Panc1 (cell line): ENCODE measurements around the gene TMEM127. TPM values are rescaled to one million over a fixed set of nuclear protein-coding genes. Genes with fewer than 3 reads are reported as not detected.
"Not testable (repeated sequence)": the region's sequence is repeated elsewhere in the genome, so short reads cannot be mapped to it uniquely, and the experiment has no call there.

Source experiments
- ATAC-seq: fragments of 200-7000 bp; cut with Tn5 transposase; 2 replicates; pipeline ENCODE4 v1.9.1; 2020; ENCODE audit warnings: mild to moderate bottlenecking, moderate library complexity
- BruUV-seq: library from RNA; stranded (reverse); fragments of 400-500 nt; replicated peaks from 2 replicates; lab custom pipeline; 2021; lab: Mats Ljungman, UMichigan
- CTCF ChIA-PET: fragments of 300-600 bp; sonication (Branson Sonifier 250); formaldehyde crosslinking; loops from one replicate; lab custom pipeline; 2022; ENCODE audit warnings: antibody characterized with exemption; lab: Charles Lee
- POLR2A ChIA-PET: fragments of 300-600 bp; sonication (Branson Sonifier 250); formaldehyde crosslinking; loops from one replicate; lab custom pipeline; 2022; ENCODE audit warnings: antibody characterized with exemption; lab: Charles Lee
- DNase-seq: peaks from one replicate; pipeline ENCODE4 v3.0.0-alpha.2; 2010; ENCODE audit warnings: low read depth, low spot score
- H3K27ac ChIP-seq: 2 replicates; pipeline ENCODE4 v1.5.1; 2011; ENCODE audit warnings: mild to moderate bottlenecking, low read length, inconsistent platforms
- H3K27me3 ChIP-seq: fragments of 200-500 bp; sonication (Bioruptor generic); 2 replicates; pipeline ENCODE4 v1.6.0; 2014; ENCODE audit warnings: low read length, inconsistent platforms; ENCODE audit not compliant: control insufficient read depth, insufficient read depth
- H3K36me3 ChIP-seq: fragments of 200-500 bp; sonication (Bioruptor generic); 2 replicates; pipeline ENCODE4 v1.5.1; 2014; ENCODE audit warnings: inconsistent platforms, mild to moderate bottlenecking, low read length, moderate library complexity; ENCODE audit not compliant: control insufficient read depth, insufficient read depth
- H3K4me1 ChIP-seq: 2 replicates; pipeline ENCODE4 v1.5.1; 2011; ENCODE audit warnings: inconsistent platforms, mild to moderate bottlenecking, low read length, moderate library complexity; ENCODE audit not compliant: control insufficient read depth, insufficient read depth
- H3K4me3 ChIP-seq, 2 experiments: 2 replicates each; pipeline ENCODE4 v1.5.1; 2011 to 2012; ENCODE audit warnings: low read depth in 2 of 2, low read length in 2 of 2, mild to moderate bottlenecking in 2 of 2, inconsistent platforms in 1 of 2, moderate library complexity in 1 of 2
- H3K9me3 ChIP-seq: fragments of 200-500 bp; sonication (Bioruptor generic); 2 replicates; pipeline ENCODE4 v1.5.1; 2014; ENCODE audit warnings: low read depth, mild to moderate bottlenecking, inconsistent platforms, low read length, moderate library complexity; ENCODE audit not compliant: control insufficient read depth, insufficient read depth
- POLR2AphosphoS5 ChIP-seq: IDR thresholded peaks from 2 replicates; pipeline ENCODE4 v1.6.1; 2012; ENCODE audit warnings: mild to moderate bottlenecking, low read depth, low read length, moderate library complexity
- SIN3A ChIP-seq: IDR thresholded peaks from 2 replicates; pipeline ENCODE4 v1.6.1; 2012; ENCODE audit warnings: low read depth, mild to moderate bottlenecking, low read length, moderate library complexity, borderline replicate concordance; ENCODE audit not compliant: insufficient read depth
- TCF7L2 ChIP-seq: IDR thresholded peaks from 2 replicates; pipeline ENCODE4 v1.6.1; 2011; ENCODE audit warnings: mild to moderate bottlenecking, low read depth, low read length, inconsistent platforms
- in situ Hi-C: cut with HindIII; loops from 2 replicates; pipeline ENCODE4 v1.10.0; 2016; ENCODE audit warnings: low sequenced_read_pairs, low pct_unique_long_range_greater_than_20kb
- intact Hi-C: fragments of 100-400 bp; cut with micrococcal nuclease; formaldehyde crosslinking; loops from one replicate; pipeline ENCODE4 v1.10.0; 2022; ENCODE audit not compliant: unreplicated experiment
- total RNA-seq: library from RNA; stranded (reverse); gene quantifications from one replicate; pipeline ENCODE4 v1.2.1, GENCODE V29; 2021; ENCODE audit not compliant: unreplicated experiment
- TF ChIP-seq, protein P1 (sequence below), 2 experiments: IDR thresholded peaks; 2 replicates each; pipeline ENCODE4 v1.6.1; 2011 to 2012; ENCODE audit warnings: low read depth in 2 of 2, control low read depth in 1 of 2, low read length in 1 of 2, mild to moderate bottlenecking in 1 of 2, moderate library complexity in 1 of 2; ENCODE audit not compliant: insufficient read depth in 1 of 2
- TF ChIP-seq, protein P2 (sequence below): fragments of 450-650 bp; IDR thresholded peaks from 2 replicates; pipeline ENCODE4 v1.5.1; 2017; ENCODE audit warnings: mild to moderate bottlenecking

The TMEM127 gene
- total RNA-seq, 1 experiment from 2014 or later = 63.1 TPM

DNA sequence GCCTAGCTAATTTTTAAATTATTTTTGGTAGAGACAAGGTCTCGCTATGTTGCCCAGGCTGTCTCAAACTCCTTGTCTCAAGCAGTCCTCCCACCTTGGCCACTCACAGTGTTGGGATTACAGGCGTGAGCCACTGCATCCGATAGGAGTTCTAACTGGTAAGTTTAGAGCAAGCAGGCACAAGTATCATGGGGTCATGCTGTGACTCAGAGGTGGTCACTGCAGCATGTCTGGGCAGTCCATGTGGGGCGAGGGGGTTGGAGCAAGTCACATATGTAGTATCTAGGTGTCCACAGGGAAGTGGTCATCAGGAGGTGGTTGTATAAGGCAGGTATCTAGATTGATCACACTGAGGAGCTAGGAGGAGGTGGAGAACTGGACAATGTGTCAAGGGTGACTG is 34.5 kb downstream of the TMEM127 start:
- ChIA-PET POLR2A (interaction anchor here (0.5 to 0.7 kb wide), 2 partner anchors 24 to 203 kb away, joined by 6 to 12 read pairs; no protein-coding TSS in a partner anchor), CTCF (no interaction called here)
- no peaks in the 10 kb centered on the region for H3K4me1 ChIP-seq
- intact Hi-C loops = no loop called here
- no peak overlapping the region for H3K27ac ChIP-seq
- H3K4me3 ChIP-seq = no peak overlapping the region
- no peak for ATAC-seq
- TF ChIP-seq TCF7L2 = no peak
- no peak for TF ChIP-seq POLR2AphosphoS5
- TF ChIP-seq SIN3A = no peak
- TF ChIP-seq, protein P1, sequence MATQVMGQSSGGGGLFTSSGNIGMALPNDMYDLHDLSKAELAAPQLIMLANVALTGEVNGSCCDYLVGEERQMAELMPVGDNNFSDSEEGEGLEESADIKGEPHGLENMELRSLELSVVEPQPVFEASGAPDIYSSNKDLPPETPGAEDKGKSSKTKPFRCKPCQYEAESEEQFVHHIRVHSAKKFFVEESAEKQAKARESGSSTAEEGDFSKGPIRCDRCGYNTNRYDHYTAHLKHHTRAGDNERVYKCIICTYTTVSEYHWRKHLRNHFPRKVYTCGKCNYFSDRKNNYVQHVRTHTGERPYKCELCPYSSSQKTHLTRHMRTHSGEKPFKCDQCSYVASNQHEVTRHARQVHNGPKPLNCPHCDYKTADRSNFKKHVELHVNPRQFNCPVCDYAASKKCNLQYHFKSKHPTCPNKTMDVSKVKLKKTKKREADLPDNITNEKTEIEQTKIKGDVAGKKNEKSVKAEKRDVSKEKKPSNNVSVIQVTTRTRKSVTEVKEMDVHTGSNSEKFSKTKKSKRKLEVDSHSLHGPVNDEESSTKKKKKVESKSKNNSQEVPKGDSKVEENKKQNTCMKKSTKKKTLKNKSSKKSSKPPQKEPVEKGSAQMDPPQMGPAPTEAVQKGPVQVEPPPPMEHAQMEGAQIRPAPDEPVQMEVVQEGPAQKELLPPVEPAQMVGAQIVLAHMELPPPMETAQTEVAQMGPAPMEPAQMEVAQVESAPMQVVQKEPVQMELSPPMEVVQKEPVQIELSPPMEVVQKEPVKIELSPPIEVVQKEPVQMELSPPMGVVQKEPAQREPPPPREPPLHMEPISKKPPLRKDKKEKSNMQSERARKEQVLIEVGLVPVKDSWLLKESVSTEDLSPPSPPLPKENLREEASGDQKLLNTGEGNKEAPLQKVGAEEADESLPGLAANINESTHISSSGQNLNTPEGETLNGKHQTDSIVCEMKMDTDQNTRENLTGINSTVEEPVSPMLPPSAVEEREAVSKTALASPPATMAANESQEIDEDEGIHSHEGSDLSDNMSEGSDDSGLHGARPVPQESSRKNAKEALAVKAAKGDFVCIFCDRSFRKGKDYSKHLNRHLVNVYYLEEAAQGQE (IDR thresholded peaks at IDR 0.05; ENCODE audit: insufficient read depth in 1 of 2, low read depth in 2 of 2, low read length in 1 of 2) = no peak
- TF ChIP-seq, protein P2, sequence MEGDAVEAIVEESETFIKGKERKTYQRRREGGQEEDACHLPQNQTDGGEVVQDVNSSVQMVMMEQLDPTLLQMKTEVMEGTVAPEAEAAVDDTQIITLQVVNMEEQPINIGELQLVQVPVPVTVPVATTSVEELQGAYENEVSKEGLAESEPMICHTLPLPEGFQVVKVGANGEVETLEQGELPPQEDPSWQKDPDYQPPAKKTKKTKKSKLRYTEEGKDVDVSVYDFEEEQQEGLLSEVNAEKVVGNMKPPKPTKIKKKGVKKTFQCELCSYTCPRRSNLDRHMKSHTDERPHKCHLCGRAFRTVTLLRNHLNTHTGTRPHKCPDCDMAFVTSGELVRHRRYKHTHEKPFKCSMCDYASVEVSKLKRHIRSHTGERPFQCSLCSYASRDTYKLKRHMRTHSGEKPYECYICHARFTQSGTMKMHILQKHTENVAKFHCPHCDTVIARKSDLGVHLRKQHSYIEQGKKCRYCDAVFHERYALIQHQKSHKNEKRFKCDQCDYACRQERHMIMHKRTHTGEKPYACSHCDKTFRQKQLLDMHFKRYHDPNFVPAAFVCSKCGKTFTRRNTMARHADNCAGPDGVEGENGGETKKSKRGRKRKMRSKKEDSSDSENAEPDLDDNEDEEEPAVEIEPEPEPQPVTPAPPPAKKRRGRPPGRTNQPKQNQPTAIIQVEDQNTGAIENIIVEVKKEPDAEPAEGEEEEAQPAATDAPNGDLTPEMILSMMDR = no peak
- no peaks in the 10 kb centered on the region for H3K36me3 ChIP-seq
- no peaks in the 10 kb centered on the region for H3K27me3 ChIP-seq
- no peaks in the 10 kb centered on the region for H3K9me3 ChIP-seq
- in situ Hi-C loops = no loop called here
- BruUV-seq = no TSS peak
- DNase-seq = no peak

DNA sequence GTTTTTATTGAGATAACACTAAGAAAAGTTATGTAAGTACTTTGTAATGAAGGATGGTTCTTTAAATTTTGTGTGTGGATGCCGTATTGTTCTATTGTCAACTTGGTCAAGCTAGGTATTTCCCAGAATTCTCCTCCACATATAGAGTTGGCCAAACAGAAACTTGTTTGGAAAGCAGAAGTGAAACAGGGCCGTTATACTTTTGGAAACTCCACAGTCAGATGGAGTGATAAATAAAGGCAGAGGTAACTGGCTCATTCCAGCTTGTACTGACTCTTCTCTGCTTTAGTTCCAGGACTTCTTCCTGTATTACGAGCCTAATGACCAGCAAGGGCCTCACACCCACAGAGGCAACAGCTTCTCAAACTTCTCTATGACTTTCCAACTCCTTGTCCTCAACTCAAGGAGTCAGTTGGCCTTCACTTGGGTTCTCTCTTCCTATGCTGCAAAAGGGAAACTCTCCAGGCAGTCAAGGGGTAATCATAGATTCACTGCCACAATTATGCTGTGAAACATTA is 40.7 kb downstream of the TMEM127 start:
- no peak for DNase-seq
- no peak for ATAC-seq
- no TSS peak for BruUV-seq
- no peaks in the 10 kb centered on the region for H3K4me1 ChIP-seq
- in situ Hi-C loops = no loop called here
- TF ChIP-seq SIN3A = no peak
- TF ChIP-seq, protein P1 (IDR thresholded peaks at IDR 0.05; ENCODE audit: insufficient read depth in 1 of 2, low read depth in 2 of 2, low read length in 1 of 2) = no peak
- TF ChIP-seq, protein P2 = no peak
- no peak for TF ChIP-seq TCF7L2
- no peak for TF ChIP-seq POLR2AphosphoS5
- POLR2A ChIA-PET = no interaction called here
- intact Hi-C loops = no loop called here
- CTCF ChIA-PET = no interaction called here
- H3K4me3 ChIP-seq = no peak overlapping the region
- no peaks in the 10 kb centered on the region for H3K9me3 ChIP-seq
- no peaks in the 10 kb centered on the region for H3K36me3 ChIP-seq
- H3K27ac ChIP-seq = no peak overlapping the region
- H3K27me3 ChIP-seq = no peaks in the 10 kb centered on the region

DNA sequence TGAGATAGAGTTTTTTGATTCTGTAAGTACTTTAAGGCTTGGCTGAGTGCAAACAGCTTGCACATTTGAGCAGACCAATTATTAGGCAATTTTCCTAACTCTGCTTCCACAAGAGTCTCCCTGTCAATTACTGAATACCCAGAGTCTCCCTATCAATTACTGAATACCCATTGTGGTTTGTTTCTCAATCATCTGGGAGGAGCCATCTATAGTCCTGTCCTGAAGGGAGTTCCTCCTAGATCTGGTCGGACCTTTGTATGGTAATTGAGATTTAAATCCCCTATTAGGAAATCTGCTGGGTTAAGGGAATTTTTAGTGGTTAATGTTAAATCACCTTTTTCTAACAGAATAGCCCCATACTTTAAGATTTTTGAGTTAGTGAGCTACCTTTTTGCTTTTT is 44.7 kb downstream of the TMEM127 start:
- H3K36me3 ChIP-seq, BruUV-seq, H3K4me3 ChIP-seq, CTCF ChIA-PET, POLR2A ChIA-PET, H3K9me3 ChIP-seq, H3K4me1 ChIP-seq, DNase-seq, H3K27ac ChIP-seq, H3K27me3 ChIP-seq, intact Hi-C loops, in situ Hi-C loops, ATAC-seq: not testable (repeated sequence)
